NCI-H345 (cell line): ENCODE results near the gene CYTH4.
"Not testable (repeated sequence)": the region's sequence is repeated elsewhere in the genome, so short reads cannot be mapped to it uniquely, and the experiment has no call there.

Experiments
- DNase-seq: peaks from one replicate; lab custom pipeline; 2025; lab: John Stamatoyannopoulos, UW

Gene CYTH4, protein sequence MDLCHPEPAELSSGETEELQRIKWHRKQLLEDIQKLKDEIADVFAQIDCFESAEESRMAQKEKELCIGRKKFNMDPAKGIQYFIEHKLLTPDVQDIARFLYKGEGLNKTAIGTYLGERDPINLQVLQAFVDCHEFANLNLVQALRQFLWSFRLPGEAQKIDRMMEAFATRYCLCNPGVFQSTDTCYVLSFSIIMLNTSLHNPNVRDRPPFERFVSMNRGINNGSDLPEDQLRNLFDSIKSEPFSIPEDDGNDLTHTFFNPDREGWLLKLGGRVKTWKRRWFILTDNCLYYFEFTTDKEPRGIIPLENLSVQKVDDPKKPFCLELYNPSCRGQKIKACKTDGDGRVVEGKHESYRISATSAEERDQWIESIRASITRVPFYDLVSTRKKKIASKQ

DNA sequence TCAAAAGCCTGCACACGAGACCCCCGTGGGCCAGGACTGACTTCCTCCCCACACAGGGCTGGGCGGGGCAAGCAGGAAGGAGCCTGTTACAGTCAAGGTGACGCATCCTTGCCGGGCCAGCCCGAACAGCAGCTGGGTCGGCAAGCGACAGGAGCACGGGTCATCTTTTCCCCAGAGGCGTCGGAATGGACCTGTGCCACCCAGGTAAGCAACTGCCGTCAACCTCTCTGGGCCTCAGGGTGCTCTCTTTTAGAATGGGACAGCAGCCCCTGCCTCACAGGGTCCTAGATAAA, at the start of gene CYTH4:
Gene CYTH4 (plus strand): TSS at position 124 of the 293 bp plus-strand sequence. CDS start 62 bp downstream, at position 186.
- DNase-seq = no peak

DNA sequence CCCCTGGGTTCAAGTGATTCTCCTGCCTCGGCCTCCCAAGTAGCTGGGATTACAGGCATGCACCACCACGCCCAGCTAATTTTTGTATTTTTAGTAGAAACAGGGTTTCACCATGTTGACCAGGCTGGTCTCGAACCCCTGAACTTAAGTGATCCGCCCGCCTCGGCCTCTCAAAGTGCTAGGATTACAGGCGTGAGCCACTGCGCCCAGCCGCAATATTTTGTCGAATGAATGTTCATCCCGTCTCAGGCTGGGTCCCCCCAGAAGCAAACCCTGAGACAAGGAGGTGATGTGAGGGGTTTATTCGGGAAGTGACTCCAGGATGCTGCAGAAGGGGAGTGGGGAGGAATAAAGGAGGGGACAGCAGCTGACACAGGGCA, 48.9 kb upstream of the CYTH4 start:
- not testable (repeated sequence) for DNase-seq

DNA sequence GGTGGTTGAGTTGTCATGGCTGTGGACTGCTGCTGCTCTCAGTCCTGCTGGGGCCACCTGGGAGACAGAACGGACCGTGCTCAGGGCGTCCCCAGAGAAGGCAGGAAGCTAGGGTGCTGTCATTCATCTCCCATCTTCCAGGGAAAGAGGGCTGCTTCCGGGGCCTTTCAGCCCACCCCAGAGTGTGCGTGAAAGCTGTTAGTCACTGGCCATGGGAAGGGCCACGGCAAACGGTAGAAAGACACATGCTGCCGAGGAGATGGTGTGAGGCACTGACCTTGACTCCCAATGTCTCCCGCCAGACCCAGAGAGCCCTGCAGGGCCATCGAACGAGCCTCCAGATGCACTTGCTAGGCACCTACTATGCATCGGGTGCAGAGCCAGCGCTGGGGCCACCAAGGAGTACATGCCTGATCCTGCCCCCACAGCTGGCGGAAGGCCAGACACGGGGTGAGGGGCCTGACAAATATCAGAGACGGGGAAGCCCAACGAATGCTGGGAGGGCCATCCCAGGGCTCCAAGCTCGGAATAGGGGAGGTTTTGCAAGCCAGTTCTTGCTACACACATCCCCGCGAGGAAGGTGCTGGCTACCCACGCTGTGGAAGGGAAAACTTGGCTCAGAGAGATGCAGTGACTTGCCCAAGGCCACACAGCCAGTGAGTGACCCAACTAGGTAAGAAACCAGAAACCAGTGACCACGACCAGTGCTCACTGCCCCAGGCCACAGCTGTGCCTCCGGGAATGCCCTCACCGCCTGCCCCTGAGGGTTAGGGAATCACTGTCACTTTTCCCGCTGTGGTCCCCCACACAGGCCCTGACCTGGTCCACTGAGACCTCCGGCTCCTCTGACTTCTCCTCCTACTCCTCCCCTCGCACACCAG, 48.3 kb upstream of the CYTH4 start:
- no peak for DNase-seq

DNA sequence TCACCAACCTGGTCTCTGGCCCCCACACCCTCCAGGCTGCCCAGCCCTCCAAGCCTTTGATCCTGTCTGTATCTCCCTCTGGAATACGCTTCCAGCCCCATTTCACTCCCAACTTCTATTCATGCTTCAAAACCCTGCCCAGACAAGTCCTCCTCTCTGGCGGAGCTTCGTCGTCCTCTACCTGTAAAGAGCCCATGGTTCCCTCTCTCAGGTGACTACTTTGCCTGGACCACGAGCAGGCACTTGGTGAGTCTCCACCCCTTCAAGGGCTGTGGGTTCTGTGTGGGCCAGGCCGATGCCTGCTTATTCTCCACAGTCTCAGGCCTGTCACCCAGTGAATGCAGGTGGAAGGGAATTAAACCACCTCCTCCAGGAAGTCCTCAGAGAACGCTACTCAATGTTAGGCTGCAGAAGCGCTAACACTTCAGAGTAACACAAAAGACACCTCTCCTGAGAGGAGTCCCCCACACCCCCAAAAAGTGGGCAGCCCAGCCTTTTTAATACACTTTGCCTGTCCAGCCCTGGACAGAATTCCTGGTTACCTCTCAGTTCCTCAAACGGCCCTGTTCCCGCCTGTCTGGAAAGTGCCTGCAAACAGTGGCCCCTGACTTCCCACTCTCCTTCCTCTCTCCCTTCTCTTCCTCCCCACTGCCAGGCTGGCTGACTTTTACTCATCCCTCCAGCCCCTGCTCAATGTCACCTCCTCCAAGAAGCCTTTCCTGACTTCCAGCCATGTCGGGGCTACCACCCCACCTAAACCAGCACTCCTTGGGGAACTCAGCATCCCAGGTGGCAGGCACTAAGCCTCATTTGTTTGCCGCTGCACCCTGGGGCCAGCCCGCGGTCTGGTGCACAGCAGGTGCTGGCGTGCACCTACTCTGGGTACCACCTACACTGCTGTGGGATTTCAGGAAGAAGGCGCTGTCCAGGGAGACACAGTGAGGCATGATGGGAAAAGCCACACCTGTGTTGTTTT, 47.3 kb upstream of the CYTH4 start:
- DNase-seq = no peak

DNA sequence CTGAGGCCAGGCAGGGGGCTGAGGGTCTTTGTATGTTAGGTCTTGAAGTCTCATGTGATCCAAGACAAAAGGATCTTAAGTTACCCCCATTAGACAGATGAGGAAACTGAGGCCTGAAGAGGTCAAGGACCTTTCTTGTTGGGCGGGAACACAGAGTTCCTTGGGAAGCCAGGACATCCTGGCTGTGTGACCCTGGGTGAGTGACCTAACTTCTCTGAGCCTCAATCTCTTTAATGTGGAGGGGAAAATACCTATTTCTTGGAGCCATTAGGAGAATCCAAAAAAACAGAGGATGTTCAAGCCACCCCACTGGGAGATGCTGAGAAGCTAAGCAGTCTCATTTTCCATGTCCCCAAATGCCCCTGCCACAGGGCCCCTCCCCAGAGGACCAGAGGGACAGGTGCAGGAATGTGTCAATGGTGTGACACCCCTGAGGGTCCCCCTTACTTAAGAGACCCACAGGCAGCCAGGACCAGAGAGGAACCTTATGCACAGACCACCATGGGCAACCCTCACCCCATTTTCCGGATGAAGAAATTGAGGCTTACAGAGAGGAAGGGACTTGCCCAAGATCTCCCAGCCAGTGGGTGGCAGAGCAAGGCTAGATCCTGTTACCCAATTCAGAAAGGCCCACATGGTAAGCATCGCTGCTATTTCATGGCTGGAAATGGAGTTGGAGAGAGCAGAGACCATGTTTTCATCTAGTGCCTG, 46.3 kb upstream of the CYTH4 start:
- DNase-seq = no peak

DNA sequence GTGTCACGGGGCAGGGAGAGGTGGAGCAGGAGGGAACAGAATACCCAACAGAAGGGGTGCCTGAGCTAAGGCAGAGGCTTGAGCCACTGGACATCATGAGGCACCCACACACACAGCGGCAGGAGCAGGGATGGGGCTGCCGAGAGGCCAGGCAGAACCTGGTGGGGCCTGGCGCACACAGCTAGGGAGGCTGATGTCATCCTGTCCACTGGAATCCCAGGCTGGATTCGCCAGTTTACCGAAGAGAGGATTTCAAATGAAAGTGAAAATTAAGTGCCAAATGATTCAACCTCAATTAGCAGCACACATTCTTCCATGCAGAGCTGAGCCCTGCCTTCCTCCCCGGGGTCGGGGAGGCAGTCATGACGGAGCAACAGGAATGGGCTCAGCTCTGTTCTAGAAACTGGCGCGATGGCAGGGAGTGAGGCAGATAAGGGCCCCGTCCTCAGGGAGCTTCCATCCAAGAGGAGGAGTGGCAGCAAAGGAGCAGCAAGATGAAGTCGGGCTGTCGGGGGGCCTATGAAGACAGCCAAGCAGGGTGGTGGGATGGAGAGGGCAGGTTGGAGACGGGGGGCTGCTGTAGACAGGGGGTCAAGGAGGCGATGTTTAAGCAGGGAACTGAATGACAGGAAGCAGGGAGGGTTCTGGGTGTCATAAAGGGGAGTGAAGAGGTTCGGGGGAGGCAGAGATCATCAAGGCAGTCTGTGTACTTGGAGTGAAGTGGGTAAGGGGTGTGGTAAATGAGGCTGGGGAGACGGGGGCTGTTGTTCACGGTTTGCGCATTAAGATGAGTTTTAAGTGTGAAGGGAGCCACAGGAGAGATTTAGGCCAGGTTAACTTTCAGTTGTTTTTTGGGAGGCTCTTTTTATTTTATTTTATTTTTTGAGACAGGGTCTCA, 44.7 kb upstream of the CYTH4 start:
- DNase-seq = no peak

DNA sequence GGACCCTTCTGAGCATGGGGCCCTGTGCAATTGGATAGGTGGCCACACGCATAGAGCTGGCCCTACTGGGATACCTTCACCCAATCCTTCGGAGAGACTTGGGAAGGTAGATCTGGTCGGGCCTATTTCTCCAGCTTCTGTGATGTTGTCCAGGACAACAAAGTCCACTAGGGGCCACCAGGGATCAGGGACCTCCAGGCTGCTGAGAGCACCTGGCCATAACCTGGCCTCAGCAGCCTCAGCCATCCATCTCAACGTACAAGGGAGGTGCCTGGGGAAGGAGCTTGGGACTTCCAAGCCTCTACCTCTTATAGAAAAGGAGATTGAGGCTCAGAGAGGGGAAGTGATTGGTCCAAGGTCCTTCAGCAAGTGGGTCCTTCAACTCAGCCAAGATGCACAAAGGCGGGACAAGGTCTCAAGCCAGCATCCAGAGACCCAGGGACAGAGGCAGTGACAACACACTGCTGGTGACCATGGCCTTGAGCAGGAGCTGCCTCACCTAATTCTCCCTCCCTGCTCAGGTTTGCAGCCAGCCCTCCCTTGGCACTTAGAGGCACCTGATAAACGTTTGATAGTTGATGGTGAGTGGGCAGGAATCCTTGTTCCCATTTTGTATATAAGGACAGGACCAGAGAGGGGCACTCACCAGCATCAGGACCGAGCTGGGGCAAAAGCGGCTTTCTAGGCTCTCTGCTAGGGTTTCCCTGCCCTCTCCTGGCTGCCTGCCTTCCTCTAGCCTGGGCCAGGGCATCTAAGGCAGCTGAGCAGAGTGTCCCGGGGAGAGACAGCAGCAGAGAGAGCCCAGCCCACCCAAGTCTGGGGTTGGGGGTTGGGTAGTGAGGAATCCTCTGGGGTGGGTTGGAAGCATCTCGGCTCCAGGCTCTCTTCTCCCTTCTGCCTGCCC, 42.7 kb upstream of the CYTH4 start:
- DNase-seq = no peak

DNA sequence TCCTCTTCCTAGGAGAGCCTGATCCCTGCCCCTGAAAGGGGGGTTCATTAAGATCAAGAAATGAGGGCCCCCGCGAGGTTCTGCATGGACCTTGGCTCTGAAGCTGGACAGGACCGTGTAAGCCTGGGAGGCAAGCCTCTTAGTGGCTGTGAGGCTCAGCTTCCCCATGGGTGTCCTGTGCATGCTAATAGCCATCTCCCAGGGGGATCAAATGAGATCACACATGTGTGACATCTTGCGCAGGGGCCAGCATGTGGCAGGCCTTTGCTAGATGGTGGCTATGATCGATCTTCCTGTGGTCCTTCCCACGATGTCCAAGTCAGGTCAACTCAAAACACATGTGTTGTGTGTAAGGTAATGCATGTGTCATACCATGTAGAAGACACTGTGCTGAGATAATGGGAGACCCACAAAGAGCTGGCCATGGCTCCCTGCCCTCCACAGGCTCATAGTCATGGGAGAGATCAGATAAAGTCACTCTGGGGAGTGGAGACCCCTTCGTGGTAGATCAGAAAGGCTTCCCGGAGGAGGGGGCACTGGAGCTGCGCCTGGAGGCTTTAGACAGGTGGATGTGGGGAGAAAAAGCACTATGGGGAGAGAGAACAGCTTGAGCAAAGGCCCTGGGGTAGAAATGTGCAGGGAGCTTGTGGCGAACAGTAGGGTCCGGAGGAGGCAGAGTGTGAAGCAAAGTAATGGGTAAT, 41.9 kb upstream of the CYTH4 start:
- DNase-seq = no peak

DNA sequence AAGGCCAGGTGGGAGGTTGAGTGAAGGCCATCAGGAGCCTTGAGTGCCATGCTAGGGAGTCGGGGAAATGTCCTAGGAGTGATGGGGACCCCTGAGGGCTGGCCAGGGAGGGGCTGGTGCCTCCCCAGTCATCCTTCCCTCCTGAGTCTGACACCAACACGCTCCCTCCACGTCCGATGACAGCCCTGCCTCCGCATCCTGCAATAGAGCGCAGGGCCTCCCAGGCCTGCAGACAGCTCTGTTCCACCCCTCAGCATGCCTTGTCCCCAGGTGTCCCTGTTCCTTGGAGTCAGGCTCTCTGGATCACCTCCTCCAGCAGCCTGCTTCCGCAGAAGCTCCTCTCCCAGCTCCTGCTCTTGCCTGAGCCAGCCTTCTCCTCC, 41.4 kb upstream of the CYTH4 start:
- no peak for DNase-seq

DNA sequence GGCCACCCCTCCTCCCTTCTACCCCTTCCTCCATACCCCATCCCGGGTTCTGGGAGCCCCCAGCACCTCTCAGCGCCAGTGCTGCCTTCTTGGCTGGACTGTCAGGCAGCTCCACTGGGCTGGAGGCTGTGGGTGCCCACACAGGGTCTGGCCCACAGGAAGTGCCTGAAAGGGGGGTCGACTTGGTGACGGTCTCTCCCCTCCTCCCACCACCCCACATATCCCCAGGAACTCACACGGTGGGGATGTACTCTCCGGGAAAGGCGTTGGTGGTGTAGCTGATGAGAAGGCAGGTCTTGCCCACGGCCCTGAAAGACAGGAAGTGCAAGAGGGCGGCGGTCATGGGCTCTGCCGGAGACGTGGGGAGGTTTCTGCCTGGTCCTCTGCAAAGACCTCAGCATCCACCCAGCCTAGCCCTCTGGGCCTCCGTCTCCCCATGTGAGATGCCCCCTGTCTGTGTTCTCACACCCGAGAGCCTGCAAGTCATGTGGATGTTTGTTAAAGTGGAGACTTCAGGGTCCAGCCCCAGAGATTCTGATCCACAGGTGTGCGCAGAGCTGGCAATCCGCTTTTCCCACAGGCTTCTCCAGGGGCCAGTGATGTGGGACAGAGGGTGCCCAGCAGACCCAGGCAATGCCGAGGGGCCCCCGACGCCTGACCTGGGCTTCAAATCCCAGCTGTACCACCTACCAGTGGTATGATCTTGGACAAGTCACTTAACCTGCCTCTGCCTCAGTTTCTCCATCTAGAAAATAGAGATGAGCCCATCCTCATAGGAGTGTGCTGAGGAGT, 40.8 kb upstream of the CYTH4 start:
- no peak for DNase-seq

DNA sequence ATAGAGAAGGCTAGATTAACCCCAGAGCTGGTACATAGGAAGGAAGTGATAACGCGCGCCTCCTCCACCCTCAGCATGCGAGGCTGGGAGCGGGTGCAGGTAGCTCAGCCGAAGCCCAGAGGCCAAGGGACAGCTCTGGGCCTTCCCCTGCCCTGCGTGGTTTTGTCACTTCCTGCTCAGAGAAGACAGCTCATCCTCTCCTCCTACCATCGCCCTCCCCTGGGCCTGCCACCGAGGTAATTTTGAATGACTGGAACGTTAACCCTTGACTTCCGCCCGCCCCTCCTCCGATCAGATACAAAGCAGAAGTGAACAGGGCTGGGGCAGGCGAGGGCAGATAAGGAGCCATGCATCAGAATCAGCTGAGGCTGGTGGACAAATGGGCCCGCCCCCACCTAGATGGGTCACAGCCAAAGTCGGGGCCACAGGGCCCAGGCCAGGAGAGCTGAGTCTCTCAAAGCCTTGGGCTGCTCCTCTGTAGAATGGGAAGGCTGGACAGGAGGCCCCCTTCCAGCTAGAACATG, 39.9 kb upstream of the CYTH4 start:
- no peak for DNase-seq

DNA sequence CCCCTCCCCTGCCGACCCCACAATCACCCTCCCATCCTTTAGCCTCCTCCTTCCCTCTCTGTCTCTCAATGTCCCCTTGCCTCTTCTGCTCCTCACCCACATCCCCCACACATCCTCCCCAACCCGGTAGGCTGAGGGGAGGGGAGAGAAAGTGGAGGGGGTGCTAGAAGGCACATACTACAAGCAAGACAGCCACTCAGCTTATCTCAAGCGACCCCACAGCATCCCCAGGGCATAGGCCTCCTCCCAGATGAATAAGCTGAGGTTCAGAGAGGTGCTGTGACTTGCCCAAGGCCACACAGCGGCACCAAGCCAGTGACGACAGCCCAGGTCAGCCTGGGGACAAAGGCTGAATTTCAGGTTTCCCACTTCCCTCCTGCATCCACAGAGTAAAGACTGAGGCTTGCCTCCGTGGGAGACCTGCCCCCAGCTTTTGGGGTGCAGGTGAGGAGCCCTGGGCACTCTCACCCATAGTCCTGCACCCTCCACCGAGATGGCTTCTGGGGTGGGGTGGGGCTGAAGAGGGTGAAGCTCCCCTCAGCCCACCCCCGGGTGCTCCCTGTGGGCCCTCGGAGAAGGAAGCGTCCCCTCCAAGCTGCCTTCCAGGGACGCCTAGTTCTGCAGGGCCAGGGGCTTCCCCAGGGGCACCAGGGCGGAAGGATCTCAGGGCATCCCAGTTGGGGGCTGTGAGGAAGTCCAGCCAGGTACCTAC, 38.8 kb upstream of the CYTH4 start:
- DNase-seq = no peak

DNA sequence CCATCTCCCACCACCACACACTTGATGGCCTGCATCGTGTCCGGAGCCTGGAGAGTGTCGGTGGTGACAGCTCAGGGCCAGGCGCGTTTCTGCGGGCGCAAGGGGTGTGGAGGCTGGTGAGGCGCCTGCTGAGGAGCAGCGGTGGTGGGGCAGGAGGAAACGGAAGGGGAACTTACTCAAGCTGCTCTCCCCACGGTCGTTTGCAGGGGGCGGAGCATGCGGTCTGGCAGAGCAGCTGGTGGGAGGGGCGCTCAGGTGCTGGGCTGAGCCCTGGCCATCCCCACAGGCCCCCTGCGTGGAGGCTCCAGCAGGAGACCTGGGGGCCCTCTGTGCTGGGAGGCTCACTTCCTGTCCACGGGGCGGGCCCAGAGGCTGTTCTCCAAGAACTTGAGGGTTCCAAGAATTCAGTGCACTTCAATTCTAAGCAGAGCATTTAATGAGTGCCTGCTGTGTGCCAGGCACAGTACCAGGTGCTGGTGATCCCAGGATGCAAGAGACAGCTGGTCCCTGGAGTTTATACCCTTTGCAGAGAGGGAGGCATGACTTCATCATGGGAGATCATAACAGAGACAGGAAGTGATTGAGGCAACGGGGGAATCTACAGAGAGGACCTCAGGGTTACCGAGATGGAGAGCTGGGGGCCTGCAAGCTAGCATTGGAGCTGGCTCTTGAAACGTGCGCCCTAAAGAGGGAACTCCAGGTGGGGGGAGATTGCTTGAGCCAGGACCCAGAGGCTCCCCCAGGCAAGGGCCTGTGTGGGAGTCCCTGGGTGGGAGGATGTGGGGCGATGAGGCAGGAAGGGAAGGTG, 38.0 kb upstream of the CYTH4 start, which contains the start of gene RAC2:
Gene RAC2 (minus strand): TSS at position 156 of the 808 bp plus-strand sequence. CDS start 121 bp downstream, at position 35.
- no peak for DNase-seq

DNA sequence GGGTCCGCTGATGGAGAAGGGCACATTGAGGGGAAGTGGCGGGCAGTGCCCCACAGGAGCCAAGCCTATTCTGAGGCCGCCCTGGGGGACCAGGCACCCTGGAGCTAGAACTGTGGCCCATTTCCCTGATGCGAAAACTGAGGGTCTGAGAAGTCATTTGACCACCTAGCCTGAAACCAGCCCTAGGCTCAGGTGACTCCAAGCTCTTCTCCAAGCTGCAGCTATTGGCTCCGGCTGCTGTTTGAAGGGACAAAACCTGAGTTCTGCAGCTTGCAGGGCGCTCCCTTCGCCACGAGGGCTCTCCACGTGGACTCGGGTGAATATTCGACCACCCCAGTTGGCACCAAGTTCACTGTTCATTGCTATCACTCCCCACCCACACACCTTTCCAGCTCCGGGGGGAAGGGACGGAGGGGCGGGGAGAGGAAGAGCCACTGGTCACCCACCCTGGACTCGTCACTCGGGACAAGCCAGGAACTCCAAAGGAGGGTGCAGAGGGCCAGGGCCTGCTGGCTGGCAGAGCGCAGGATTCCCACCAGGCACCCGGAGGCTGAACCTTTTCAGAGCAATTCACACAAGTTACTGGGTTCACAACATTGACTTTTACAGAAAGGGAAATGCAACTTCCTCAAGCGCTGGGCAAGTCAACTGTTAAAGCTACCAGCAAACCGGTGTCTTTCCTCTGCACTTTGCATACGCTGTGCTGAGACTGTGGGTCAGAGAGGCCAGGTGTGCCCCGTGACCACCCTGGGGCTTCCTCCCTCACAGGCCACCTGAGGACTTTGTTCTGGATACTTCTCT, 37.2 kb upstream of the CYTH4 start:
- DNase-seq = no peak

DNA sequence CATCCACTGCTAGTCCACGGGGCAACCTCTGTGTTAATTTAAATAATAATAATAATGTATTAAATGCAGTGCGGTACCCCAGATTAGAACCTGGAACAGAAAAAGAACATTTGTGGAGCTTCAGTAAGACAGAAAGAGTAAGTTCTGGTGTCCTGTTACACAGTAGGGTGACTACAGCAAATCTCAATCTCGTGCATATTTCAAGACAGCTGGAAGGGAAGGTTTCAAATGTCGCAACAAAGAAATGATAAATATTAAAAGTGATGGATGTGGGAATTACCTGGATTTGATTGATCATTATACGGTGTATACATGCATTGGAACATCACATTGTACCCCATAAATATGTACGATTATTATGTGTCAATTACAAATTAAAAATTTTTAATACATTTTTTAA, 36.6 kb upstream of the CYTH4 start:
- DNase-seq = no peak
